T-helper 1 cell treated with Interleukin-12 subunit alpha and Interleukin-12 subunit beta and Interleukin-4 antibody, amounts not matched to agents 30 μg/mL and 1 μg/mL, for 36 hours (primary cell): Measurements from ENCODE around the gene PLEKHG4.

ENCODE experiments used
- H3K27ac Mint-ChIP-seq: one replicate; pipeline ENCODE4 v1.8.0; 2021; ENCODE audit warnings: mild to moderate bottlenecking, mixed read lengths
- H3K27me3 Mint-ChIP-seq: one replicate; pipeline ENCODE4 v1.8.0; 2021; ENCODE audit warnings: low read depth, mixed read lengths
- H3K36me3 Mint-ChIP-seq: one replicate; pipeline ENCODE4 v1.8.0; 2021; ENCODE audit warnings: low read depth, mixed read lengths
- H3K4me1 Mint-ChIP-seq: one replicate; pipeline ENCODE4 v1.8.0; 2021; ENCODE audit warnings: low read depth, mixed read lengths
- H3K4me3 Mint-ChIP-seq: one replicate; pipeline ENCODE4 v1.8.0; 2021; ENCODE audit warnings: mild to moderate bottlenecking, moderate library complexity, mixed read lengths
- H3K9me3 Mint-ChIP-seq: one replicate; pipeline ENCODE4 v1.8.0; 2021; ENCODE audit warnings: mixed read lengths

The PLEKHG4 gene

GRCh38 chr16:67249178-67250044 is 29.9 kb upstream of the PLEKHG4 start:
- H3K27me3 Mint-ChIP-seq, result peaks cover 25% of the 10 kb centered on the region
- H3K4me3 Mint-ChIP-seq, result peak overlapping the region; percentile 78
- H3K9me3 Mint-ChIP-seq, result no peaks in the 10 kb centered on the region
- peaks cover 4% of the 10 kb centered on the region for H3K36me3 Mint-ChIP-seq
- peak overlapping the region; percentile 77 for H3K27ac Mint-ChIP-seq
- peaks cover 29% of the 10 kb centered on the region for H3K4me1 Mint-ChIP-seq

- Mint-ChIP-seq H3K4me3 (peak overlapping the region; percentile 78), H3K27me3 (peaks cover 25% of the 10 kb centered on the region), H3K9me3 (no peaks in the 10 kb centered on the region), H3K36me3 (peaks cover 2% of the 10 kb centered on the region), H3K4me1 (peaks cover 24% of the 10 kb centered on the region), H3K27ac (no peak overlapping the region)
Observed at GRCh38 chr16:67250045-67250327, 29.3 kb upstream of the PLEKHG4 start.

- Mint-ChIP-seq H3K36me3 (no peaks in the 10 kb centered on the region), H3K27me3 (peaks cover 20% of the 10 kb centered on the region), H3K9me3 (no peaks in the 10 kb centered on the region), H3K4me3 (no peak overlapping the region), H3K27ac (no peak overlapping the region), H3K4me1 (peaks cover 15% of the 10 kb centered on the region)
Observed at GRCh38 chr16:67252609-67253497, 26.5 kb upstream of the PLEKHG4 start.

- no peak overlapping the region for H3K27ac Mint-ChIP-seq
Observed at GRCh38 chr16:67254801-67255552, 24.4 kb upstream of the PLEKHG4 start.

GRCh38 chr16:67255553-67256221 is 23.6 kb upstream of the PLEKHG4 start:
- peaks cover 3% of the 10 kb centered on the region for H3K4me1 Mint-ChIP-seq
- no peak overlapping the region for H3K4me3 Mint-ChIP-seq

More at GRCh38 chr16:67254801-67255552, 24.4 kb upstream of the PLEKHG4 start:
- Mint-ChIP-seq H3K27me3 (peaks cover 8% of the 10 kb centered on the region), H3K9me3 (no peaks in the 10 kb centered on the region), H3K36me3 (no peaks in the 10 kb centered on the region), H3K4me3 (no peak overlapping the region), H3K4me1 (peaks cover 4% of the 10 kb centered on the region)

GRCh38 chr16:67256701-67257230 is 22.6 kb upstream of the PLEKHG4 start:
- Mint-ChIP-seq H3K9me3 (no peaks in the 10 kb centered on the region), H3K27ac (peak overlapping the region; percentile 27), H3K36me3 (no peaks in the 10 kb centered on the region), H3K4me1 (peaks cover 5% of the 10 kb centered on the region), H3K4me3 (no peak overlapping the region), H3K27me3 (no peaks in the 10 kb centered on the region)

More at GRCh38 chr16:67255553-67256221, 23.6 kb upstream of the PLEKHG4 start:
- no peaks in the 10 kb centered on the region for H3K9me3 Mint-ChIP-seq
- H3K27ac Mint-ChIP-seq, result no peak overlapping the region
- H3K27me3 Mint-ChIP-seq, result peaks cover under 1% of the 10 kb centered on the region
- H3K36me3 Mint-ChIP-seq, result no peaks in the 10 kb centered on the region

- peaks cover 1% of the 10 kb centered on the region for H3K27me3 Mint-ChIP-seq
- peaks cover 5% of the 10 kb centered on the region for H3K4me1 Mint-ChIP-seq
- no peaks in the 10 kb centered on the region for H3K9me3 Mint-ChIP-seq
- no peak overlapping the region for H3K4me3 Mint-ChIP-seq
- H3K36me3 Mint-ChIP-seq, result no peaks in the 10 kb centered on the region
- H3K27ac Mint-ChIP-seq, result no peak overlapping the region
Observed at GRCh38 chr16:67257486-67258160, 21.7 kb upstream of the PLEKHG4 start.

- no peaks in the 10 kb centered on the region for H3K9me3 Mint-ChIP-seq
- H3K4me1 Mint-ChIP-seq, result peaks cover 7% of the 10 kb centered on the region
- H3K27ac Mint-ChIP-seq, result no peak overlapping the region
- no peak overlapping the region for H3K4me3 Mint-ChIP-seq
- peaks cover 6% of the 10 kb centered on the region for H3K27me3 Mint-ChIP-seq
- H3K36me3 Mint-ChIP-seq, result no peaks in the 10 kb centered on the region
Observed at GRCh38 chr16:67258161-67258835, 21.0 kb upstream of the PLEKHG4 start.

GRCh38 chr16:67259705-67260104 is 19.6 kb upstream of the PLEKHG4 start:
- H3K27ac Mint-ChIP-seq, result no peak overlapping the region
- H3K4me1 Mint-ChIP-seq, result peaks cover 7% of the 10 kb centered on the region
- peaks cover 6% of the 10 kb centered on the region for H3K27me3 Mint-ChIP-seq
- H3K9me3 Mint-ChIP-seq, result no peaks in the 10 kb centered on the region
- no peak overlapping the region for H3K4me3 Mint-ChIP-seq
- no peaks in the 10 kb centered on the region for H3K36me3 Mint-ChIP-seq

- Mint-ChIP-seq H3K27ac (no peak overlapping the region), H3K4me1 (peaks cover 7% of the 10 kb centered on the region), H3K4me3 (no peak overlapping the region), H3K27me3 (peaks cover 6% of the 10 kb centered on the region), H3K36me3 (no peaks in the 10 kb centered on the region), H3K9me3 (no peaks in the 10 kb centered on the region)
Observed at GRCh38 chr16:67260426-67261063, 18.8 kb upstream of the PLEKHG4 start.

- H3K4me1 Mint-ChIP-seq, result peaks cover 7% of the 10 kb centered on the region
- no peak overlapping the region for H3K4me3 Mint-ChIP-seq
- H3K27me3 Mint-ChIP-seq, result peaks cover 6% of the 10 kb centered on the region
- H3K9me3 Mint-ChIP-seq, result no peaks in the 10 kb centered on the region
- H3K27ac Mint-ChIP-seq, result peak overlapping the region; percentile 18
- H3K36me3 Mint-ChIP-seq, result no peaks in the 10 kb centered on the region
Observed at GRCh38 chr16:67263201-67263600, 16.1 kb upstream of the PLEKHG4 start.

GRCh38 chr16:67264277-67264676 is 15.1 kb upstream of the PLEKHG4 start:
- Mint-ChIP-seq H3K4me3 (no peak overlapping the region), H3K27ac (no peak overlapping the region), H3K27me3 (peaks cover 6% of the 10 kb centered on the region), H3K9me3 (no peaks in the 10 kb centered on the region), H3K4me1 (peaks cover 7% of the 10 kb centered on the region), H3K36me3 (no peaks in the 10 kb centered on the region)
